Measurements from ENCODE around the gene ACVR1B.

Gene ACVR1B

GRCh38 chr12:51958542-51958941, 7.0 kb downstream of the ACVR1B start:
- H3K4me1 ChIP-seq (ENCODE audit: insufficient read depth, low read length): peaks cover 14% of the 10 kb centered on the region
- H3K4me3 ChIP-seq (ENCODE audit: low read depth in 1 of 2, low read length in 2 of 2): no peak overlapping the region
- no peak for ATAC-seq (ENCODE audit: insufficient read depth, low read depth)
- H3K27ac ChIP-seq (ENCODE audit: low read length): no peak overlapping the region
- H2AFZ ChIP-seq (ENCODE audit: low read depth, low read length): no peak overlapping the region
- no peak for DNase-seq
- no peak overlapping the region for H3K9ac ChIP-seq (ENCODE audit: low read depth, low read length)
- no peak overlapping the region for H3K4me2 ChIP-seq (ENCODE audit: insufficient read depth, low read length)
- peaks cover 16% of the 10 kb centered on the region; the same call in 1 of the 2 replicates for H4K20me1 ChIP-seq (ENCODE audit: insufficient read depth, low read length)
- H3K27me3 ChIP-seq (ENCODE audit: insufficient read depth, low read length, poor library complexity): no peaks in the 10 kb centered on the region
- H3K79me2 ChIP-seq (ENCODE audit: insufficient read depth, low read length): peaks cover 77% of the 10 kb centered on the region
- H3K36me3 ChIP-seq (ENCODE audit: insufficient read depth, low read length): 0 out of 2 replicates have a peak, but pooled peaks cover 6% of the 10 kb centered on the region
- no peak for TF ChIP-seq CTCF (IDR thresholded peaks at IDR 0.05; ENCODE audit: borderline replicate concordance, extremely low read depth, low read length, poor library complexity, severe bottlenecking)
- no peak for TF ChIP-seq EZH2 (IDR thresholded peaks at IDR 0.05; ENCODE audit: borderline replicate concordance, low read depth, low read length, severe bottlenecking)
- H3K9me3 ChIP-seq (ENCODE audit: insufficient read depth, low read length, severe bottlenecking): no peaks in the 10 kb centered on the region

- H3K79me2 ChIP-seq (ENCODE audit: insufficient read depth, low read length): peaks cover 77% of the 10 kb centered on the region
- TF ChIP-seq EZH2 (IDR thresholded peaks at IDR 0.05; ENCODE audit: borderline replicate concordance, low read depth, low read length, severe bottlenecking) (no peak), CTCF (IDR thresholded peaks at IDR 0.05; ENCODE audit: borderline replicate concordance, extremely low read depth, low read length, poor library complexity, severe bottlenecking) (no peak)
These were observed 7.7 kb downstream of the ACVR1B start for GRCh38 chr12:51959211-51959610.

GRCh38 chr12:51959921-51960320, 8.4 kb downstream of the ACVR1B start:
- TF ChIP-seq CTCF (IDR thresholded peaks at IDR 0.05; ENCODE audit: borderline replicate concordance, extremely low read depth, low read length, poor library complexity, severe bottlenecking) (no peak), EZH2 (IDR thresholded peaks at IDR 0.05; ENCODE audit: borderline replicate concordance, low read depth, low read length, severe bottlenecking) (no peak)
- Histone ChIP-seq H3K4me1 (ENCODE audit: insufficient read depth, low read length) (0 out of 2 replicates have a peak, but pooled peaks cover 4% of the 10 kb centered on the region), H3K27me3 (ENCODE audit: insufficient read depth, low read length, poor library complexity) (no peaks in the 10 kb centered on the region), H3K4me3 (ENCODE audit: low read depth in 1 of 2, low read length in 2 of 2) (no peak overlapping the region), H4K20me1 (ENCODE audit: insufficient read depth, low read length) (peaks cover 16% of the 10 kb centered on the region; the same call in 1 of the 2 replicates), H3K9me3 (ENCODE audit: insufficient read depth, low read length, severe bottlenecking) (no peaks in the 10 kb centered on the region), H3K36me3 (ENCODE audit: insufficient read depth, low read length) (0 out of 2 replicates have a peak, but pooled peaks cover 6% of the 10 kb centered on the region), H3K9ac (ENCODE audit: low read depth, low read length) (no peak overlapping the region), H2AFZ (ENCODE audit: low read depth, low read length) (no peak overlapping the region), H3K79me2 (ENCODE audit: insufficient read depth, low read length) (peaks cover 74% of the 10 kb centered on the region), H3K27ac (ENCODE audit: low read length) (no peak overlapping the region), H3K4me2 (ENCODE audit: insufficient read depth, low read length) (no peak overlapping the region)
- DNase-seq (no peak), ATAC-seq (ENCODE audit: insufficient read depth, low read depth) (no peak)

More at GRCh38 chr12:51959211-51959610, 7.7 kb downstream of the ACVR1B start:
- H3K4me1 ChIP-seq (ENCODE audit: insufficient read depth, low read length): peaks cover 8% of the 10 kb centered on the region; the same call in 1 of the 2 replicates
- H3K9ac ChIP-seq (ENCODE audit: low read depth, low read length): no peak overlapping the region
- no peaks in the 10 kb centered on the region for H3K9me3 ChIP-seq (ENCODE audit: insufficient read depth, low read length, severe bottlenecking)
- DNase-seq (no peak), ATAC-seq (ENCODE audit: insufficient read depth, low read depth) (no peak)
- no peak overlapping the region for H3K27ac ChIP-seq (ENCODE audit: low read length)
- peaks cover 16% of the 10 kb centered on the region; the same call in 1 of the 2 replicates for H4K20me1 ChIP-seq (ENCODE audit: insufficient read depth, low read length)
- no peak overlapping the region for H3K4me2 ChIP-seq (ENCODE audit: insufficient read depth, low read length)
- no peak overlapping the region for H2AFZ ChIP-seq (ENCODE audit: low read depth, low read length)
- H3K4me3 ChIP-seq (ENCODE audit: low read depth in 1 of 2, low read length in 2 of 2): no peak overlapping the region
- H3K27me3 ChIP-seq (ENCODE audit: insufficient read depth, low read length, poor library complexity): no peaks in the 10 kb centered on the region
- H3K36me3 ChIP-seq (ENCODE audit: insufficient read depth, low read length): 0 out of 2 replicates have a peak, but pooled peaks cover 6% of the 10 kb centered on the region

All from DND-41 (cell line).